Stomach (tissue), 9 donors: ENCODE measurements around the gene PKP4. TPM values are rescaled to one million over a fixed set of nuclear protein-coding genes. Genes with fewer than 3 reads are reported as not detected.

Source experiments
- DNase-seq, 2 donors: peaks; one replicate each; pipeline versions ENCODE4 v3.0.0 to v3.0.0-alpha.2; 2013 to 2019
- H3K27ac ChIP-seq, 5 donors: fragments of 200-600 bp in 4 of 5; sonication (generic) in 4 of 5; one replicate each; pipeline ENCODE4 v1.5.1; 2013 to 2019; ENCODE audit warnings: mild to moderate bottlenecking in 1 of 5, moderate library complexity in 1 of 5
- H3K27me3 ChIP-seq, 3 donors: fragments of 200-600 bp; sonication (generic); one replicate each; pipeline ENCODE4 v1.5.1; 2017 to 2019; ENCODE audit warnings: mixed run types in 1 of 3
- H3K36me3 ChIP-seq, 4 donors: fragments of 200-600 bp; sonication (generic); 1 replicate in 3 of 4; 2 replicates in 1 of 4; pipeline ENCODE4 v1.5.1; 2016 to 2019
- H3K4me1 ChIP-seq, 4 donors: fragments of 200-600 bp; sonication (generic); one replicate each; pipeline ENCODE4 v1.5.1; 2016 to 2019
- H3K4me3 ChIP-seq, 4 donors: fragments of 200-600 bp; sonication (generic) in 3 of 4; one replicate each; pipeline ENCODE4 v1.5.1; 2016 to 2019; ENCODE audit warnings: mild to moderate bottlenecking in 1 of 4
- H3K9me3 ChIP-seq, 4 donors: fragments of 200-600 bp; sonication (generic); one replicate each; pipeline ENCODE4 v1.5.1; 2016 to 2019
- CTCF ChIP-seq, 7 experiments: fragments of 450-650 bp in 4 of 7; fragments of 200-600 bp in 3 of 7; sonication (generic) in 3 of 7; IDR thresholded peaks; one replicate each; pipeline ENCODE4 v1.5.1; 2016 to 2019; ENCODE audit warnings: antibody characterized with exemption in 7 of 7, control low read depth in 2 of 7, mild to moderate bottlenecking in 1 of 7
- EP300 ChIP-seq: sonication (generic); formaldehyde crosslinking; IDR thresholded peaks from one replicate; pipeline ENCODE4 v1.6.1; 2017; ENCODE audit warnings: antibody characterized with exemption
- POLR2A ChIP-seq, 4 donors: fragments of 450-650 bp; IDR thresholded peaks; one replicate each; pipeline ENCODE4 v1.6.1; 2016; ENCODE audit warnings: antibody characterized with exemption in 4 of 4, control low read depth in 2 of 4, mild to moderate bottlenecking in 1 of 4, moderate library complexity in 1 of 4
- POLR2AphosphoS5 ChIP-seq, 3 donors: sonication (generic); formaldehyde crosslinking; IDR thresholded peaks; one replicate each; pipeline ENCODE4 v1.6.1; 2016; ENCODE audit warnings: antibody characterized with exemption in 3 of 3
- WGBS, 5 donors: extraction: QIAGEN DNeasy Blood & Tissue Kit in 3 of 5; methylation state at CpG; one replicate each; pipeline versions ENCODE4 v1.1.5 to v1.1.7; 2013 to 2018; 5-methylcytosine and 5-hydroxymethylcytosine counted together
- intact Hi-C: fragments of 100-400 bp; cut with DNase I; formaldehyde crosslinking; loops from one replicate; pipeline ENCODE4 v1.15.1; 2023; ENCODE audit warnings: low total_unique reads
- polyA plus RNA-seq, 3 donors: library from polyadenylated mRNA; stranded (reverse); fragments of 200-250 nt; gene quantifications; one replicate each; pipeline ENCODE4 v1.2.3, GENCODE V29; 2013
- total RNA-seq, 5 donors: library from RNA; depleted of rRNA; stranded (reverse); fragments of >200 nt; gene quantifications; one replicate each; pipeline versions ENCODE4 v1.1.0 to v1.2.3, GENCODE V29; 2014 to 2016
- donor health status: healthy with polysubstance abuse.
- donor health status: Bipolar disorder and iron deficiency.
- donor health status: healthy.

The PKP4 gene
- total and polyA plus RNA-seq, 8 donors = 20.5 to 223 (median 75.8) TPM

DNA sequence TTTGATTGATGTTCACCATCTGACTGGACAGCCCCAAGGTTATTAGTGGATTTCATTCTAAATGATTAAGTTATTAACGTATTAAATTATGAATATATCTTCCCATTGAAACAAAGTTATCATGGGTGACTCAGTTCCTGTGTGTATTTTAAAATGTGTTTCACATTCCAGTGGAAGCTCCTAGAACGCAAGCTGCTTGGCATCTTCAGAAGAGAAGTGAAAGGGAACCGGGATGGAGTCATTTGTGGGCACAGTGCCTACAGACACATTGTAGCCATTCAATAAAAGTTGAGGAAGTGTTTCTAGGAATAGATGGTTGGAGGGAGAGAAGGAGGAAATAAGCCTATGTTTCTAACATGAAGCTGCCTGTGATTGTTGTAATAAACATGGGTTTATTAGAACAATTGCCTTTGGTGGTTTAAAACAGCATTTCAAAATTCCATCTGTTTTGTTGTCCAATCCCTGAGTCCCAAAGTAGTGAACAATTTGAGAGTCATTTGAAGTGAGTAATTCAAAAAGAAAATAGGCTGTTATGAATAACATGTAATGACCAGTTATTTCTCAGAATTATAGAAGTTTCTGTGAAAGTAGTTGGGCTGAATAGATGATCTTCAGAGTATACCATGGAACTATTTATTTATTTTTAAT, 143.5 kb downstream of the PKP4 start:
- no peaks in the 10 kb centered on the region for H3K27me3 ChIP-seq
- 22 to 39% (median 27%) methylated on average over 3 of the region's 3 CpGs for WGBS, 5 donors
- no peak overlapping the region for H3K4me3 ChIP-seq
- H3K4me1 ChIP-seq = peaks cover 0 to 47% (median 19%) of the 10 kb centered on the region in 4 donors
- intact Hi-C loops = no loop called here
- H3K27ac ChIP-seq = peak overlapping the region in 2 of 5 donors; percentile 16 to 30
- peak; percentile 57 to 62 for DNase-seq
- H3K36me3 ChIP-seq = peaks cover 0 to 4% (median 0%) of the 10 kb centered on the region in 4 donors
- H3K9me3 ChIP-seq = no peaks in the 10 kb centered on the region
- no peak for TF ChIP-seq POLR2A (IDR thresholded peaks at IDR 0.05)
- TF ChIP-seq POLR2AphosphoS5 (IDR thresholded peaks at IDR 0.05) = peak in 2 of 3 donors; percentile 60 to 83

GRCh38 chr2:158602027-158602426, 145.3 kb downstream of the PKP4 start:
- peak; percentile 73 to 77 for DNase-seq

GRCh38 chr2:158603205-158603604, 146.5 kb downstream of the PKP4 start:
- intact Hi-C loops = no loop called here
- Histone ChIP-seq H3K36me3 (peaks cover 0 to 4% (median 0%) of the 10 kb centered on the region in 4 donors), H3K27ac (no peak overlapping the region), H3K27me3 (no peaks in the 10 kb centered on the region), H3K9me3 (no peaks in the 10 kb centered on the region), H3K4me3 (no peak overlapping the region), H3K4me1 (peaks cover 0 to 47% (median 19%) of the 10 kb centered on the region in 4 donors)
- DNase-seq = no peak
- WGBS, 5 donors = 90 to 98% (median 95%) methylated on average over 3 of the region's 3 CpGs
- no peak for TF ChIP-seq POLR2AphosphoS5 (IDR thresholded peaks at IDR 0.05)
- no peak for TF ChIP-seq CTCF (IDR thresholded peaks at IDR 0.05)
- TF ChIP-seq POLR2A (IDR thresholded peaks at IDR 0.05) = no peak
- no peak for TF ChIP-seq EP300

More at GRCh38 chr2:158602027-158602426, 145.3 kb downstream of the PKP4 start:
- no peak overlapping the region for H3K4me3 ChIP-seq
- H3K9me3 ChIP-seq = no peaks in the 10 kb centered on the region
- peak overlapping the region in 1 of 5 donors; percentile 16 for H3K27ac ChIP-seq
- H3K36me3 ChIP-seq = peaks cover 0 to 4% (median 0%) of the 10 kb centered on the region in 4 donors
- TF ChIP-seq POLR2AphosphoS5 (IDR thresholded peaks at IDR 0.05) (peak in 2 of 3 donors; percentile 51 to 57), EP300 (no peak), POLR2A (IDR thresholded peaks at IDR 0.05) (no peak), CTCF (IDR thresholded peaks at IDR 0.05) (no peak)
- no peaks in the 10 kb centered on the region for H3K27me3 ChIP-seq
- intact Hi-C loops = no loop called here
- 22 to 50% (median 34%) methylated on average over 2 of the region's 2 CpGs for WGBS, 5 donors
- peaks cover 0 to 47% (median 19%) of the 10 kb centered on the region in 4 donors for H3K4me1 ChIP-seq

- TF ChIP-seq POLR2A (IDR thresholded peaks at IDR 0.05) (no peak), EP300 (no peak), CTCF (IDR thresholded peaks at IDR 0.05) (no peak), POLR2AphosphoS5 (IDR thresholded peaks at IDR 0.05) (no peak)
- Histone ChIP-seq H3K27ac (no peak overlapping the region), H3K4me1 (peaks cover 0 to 45% (median 18%) of the 10 kb centered on the region in 4 donors), H3K4me3 (no peak overlapping the region), H3K9me3 (no peaks in the 10 kb centered on the region), H3K36me3 (peaks cover 0 to 4% (median 0%) of the 10 kb centered on the region in 4 donors), H3K27me3 (no peaks in the 10 kb centered on the region)
- intact Hi-C loops = no loop called here
- 65 to 82% (median 79%) methylated on average over 6 of the region's 6 CpGs for WGBS, 5 donors
- no peak for DNase-seq
Observed at GRCh38 chr2:158603986-158604385, 147.2 kb downstream of the PKP4 start.

- TF ChIP-seq POLR2A (IDR thresholded peaks at IDR 0.05) = no peak
- TF ChIP-seq POLR2AphosphoS5 (IDR thresholded peaks at IDR 0.05) = no peak
- TF ChIP-seq EP300 = no peak
- TF ChIP-seq CTCF (IDR thresholded peaks at IDR 0.05) = no peak
- no peaks in the 10 kb centered on the region for H3K27me3 ChIP-seq
- no peaks in the 10 kb centered on the region for H3K4me1 ChIP-seq
- H3K9me3 ChIP-seq = no peaks in the 10 kb centered on the region
- H3K27ac ChIP-seq = no peak overlapping the region
- no peak overlapping the region for H3K4me3 ChIP-seq
- 84 to 93% (median 90%) methylated on average over 4 of the region's 4 CpGs for WGBS, 5 donors
- intact Hi-C loops = no loop called here
- DNase-seq = no peak
- no peaks in the 10 kb centered on the region for H3K36me3 ChIP-seq
Observed at GRCh38 chr2:158610059-158610458, 153.3 kb downstream of the PKP4 start.
